ENCODE measurements around the gene ZRANB3. TPM values are rescaled to one million over a fixed set of nuclear protein-coding genes. Genes with fewer than 3 reads are reported as not detected.

The ZRANB3 gene
- total and polyA plus RNA-seq, 2 of the 13 experiments (the other 11 are each of a cell fraction or from before 2014, with no cell fraction given), result 5.8 to 25.2 TPM

- H3K4me3 ChIP-seq (replicated peaks in 1 of 3; ENCODE audit: insufficient read depth in 1 of 3, low read depth in 2 of 3, low read length in 3 of 3), result no peak overlapping the region
- no TSS peak for BruUV-seq (replicated peaks)
These were observed 348.4 kb downstream of the ZRANB3 start for GRCh38 chr2:135182601-135183000.

More at GRCh38 chr2:135182601-135183000, 348.4 kb downstream of the ZRANB3 start:
- H3K9me3 ChIP-seq (ENCODE audit: low read length), result no peaks in the 10 kb centered on the region
- intact Hi-C loops (cut with micrococcal nuclease; ENCODE audit: unreplicated experiment), result no loop called here
- no peak for ATAC-seq
- no peaks in the 10 kb centered on the region for H3K4me1 ChIP-seq (ENCODE audit: insufficient read depth, low read length)
- WGBS (ENCODE audit: low lambda C conversion rate), result 88% methylated on average over 3 of the region's 3 CpGs
- no peaks in the 10 kb centered on the region for H4K20me1 ChIP-seq (ENCODE audit: insufficient read depth, low read length)
- no peaks in the 10 kb centered on the region for H3K27me3 ChIP-seq (ENCODE audit: control insufficient read depth in 1 of 2, insufficient read depth in 2 of 2, low read length in 2 of 2)
- CTCF ChIA-PET (ENCODE audit: low intra/inter-chr PET ratio, low total read pairs), result no interaction called here
- TF ChIP-seq ZNF280B (CRISPR knock-in tag; IDR thresholded peaks at IDR 0.05; ENCODE audit: borderline replicate concordance) (no peak), ZNF296 (CRISPR knock-in tag; conservative IDR thresholded peaks at IDR 0.05) (no peak), TEAD2 (CRISPR knock-in tag; IDR thresholded peaks at IDR 0.05) (no peak), THAP9 (CRISPR knock-in tag; IDR thresholded peaks at IDR 0.05; ENCODE audit: borderline replicate concordance) (no peak)
- H3K36me3 ChIP-seq (replicated peaks in 1 of 2; ENCODE audit: control insufficient read depth in 1 of 2, insufficient read depth in 2 of 2, low read length in 2 of 2), result no peaks in the 10 kb centered on the region
- H3K79me2 ChIP-seq (ENCODE audit: insufficient read depth, low read length), result no peaks in the 10 kb centered on the region
- in situ Hi-C loops (cut with HindIII; ENCODE audit: extremely low pct_ligation_motif_present, low pct_unique_long_range_greater_than_20kb), result no loop called here
- H3K4me2 ChIP-seq (ENCODE audit: low read depth, low read length), result no peak overlapping the region
- no peak overlapping the region for H2AFZ ChIP-seq (ENCODE audit: low read length)
- DNase-seq (ENCODE audit: low spot score), result no peak
- H3K27ac ChIP-seq (ENCODE audit: extremely low read length, insufficient read depth, low read length), result no peak overlapping the region
- no peak for FAIRE-seq
- POLR2A ChIA-PET, result no interaction called here
- no peak overlapping the region for H3K9ac ChIP-seq (ENCODE audit: insufficient read depth, low read depth, low read length)

All from HepG2 (cell line).